GM12878 (cell line): ENCODE data around the gene COG2. TPM values are rescaled to one million over a fixed set of nuclear protein-coding genes. Genes with fewer than 3 reads are reported as not detected.

Experiments
- ATAC-seq: fragments of 200-7000 bp; cut with Tn5 transposase; 3 replicates; pipeline ENCODE4 v1.9.1; 2020; ENCODE audit warnings: mild to moderate bottlenecking, moderate library complexity
- BruUV-seq: library from RNA; stranded (reverse); fragments of 400-500 nt; replicated peaks from 2 replicates; lab custom pipeline; 2021; lab: Mats Ljungman, UMichigan
- CTCF ChIA-PET: fragments of 300-600 bp; sonication (Branson Sonifier 250); formaldehyde crosslinking; extraction: SDS; loops from one replicate; lab custom pipeline; 2021; ENCODE audit warnings: inconsistent platforms; lab: Yijun Ruan, JAX
- POLR2A ChIA-PET: fragments of 350-600 bp; formaldehyde crosslinking; extraction: SDS; loops from one replicate; lab custom pipeline; 2021; ENCODE audit warnings: inconsistent platforms; lab: Charles Lee
- RAD21 ChIA-PET: fragments of 300-600 bp; sonication (Branson Sonifier 250); formaldehyde crosslinking; loops from one replicate; lab custom pipeline; 2023; ENCODE audit warnings: antibody characterized with exemption; ENCODE audit not compliant: unreplicated experiment; lab: Charles Lee
- SMC1A ChIA-PET: fragments of 300-600 bp; sonication (Branson Sonifier 250); formaldehyde crosslinking; loops from one replicate; lab custom pipeline; 2023; ENCODE audit not compliant: unreplicated experiment, uncharacterized antibody; lab: Charles Lee
- DNase-seq: peaks from one replicate; pipeline ENCODE4 v3.0.0-alpha.2; 2011; ENCODE audit warnings: low read depth, low spot score
- FAIRE-seq: peaks from 3 replicates; lab custom pipeline; 2011; peaks lifted over from hg19 to GRCh38; lab: Jason Lieb, UNC
- H2AFZ ChIP-seq: 2 replicates; pipeline ENCODE4 v1.6.0; 2011; ENCODE audit warnings: low read depth, low read length, control low read depth; ENCODE audit not compliant: control insufficient read depth
- H3K27ac ChIP-seq: 2 replicates; pipeline ENCODE4 v1.5.1; 2011; ENCODE audit warnings: control low read depth; ENCODE audit not compliant: control insufficient read depth, insufficient read depth
- H3K27me3 ChIP-seq, 2 experiments: replicated peaks in 1 of 2; 2 replicates each; pipeline versions ENCODE4 v1.6.0 to v1.6.1; 2011; ENCODE audit warnings: low read length in 1 of 2; ENCODE audit not compliant: control insufficient read depth in 2 of 2, insufficient read depth in 2 of 2
- H3K36me3 ChIP-seq, 2 experiments: 2 replicates each; pipeline ENCODE4 v1.5.1; 2011; ENCODE audit warnings: low read length in 1 of 2; ENCODE audit not compliant: control insufficient read depth in 2 of 2, insufficient read depth in 2 of 2
- H3K4me1 ChIP-seq: 2 replicates; pipeline ENCODE4 v1.6.1; 2011; ENCODE audit warnings: mild to moderate bottlenecking, low read length, moderate library complexity, mixed read lengths; ENCODE audit not compliant: control insufficient read depth, insufficient read depth
- H3K4me2 ChIP-seq: 2 replicates; pipeline ENCODE4 v1.6.0; 2011; ENCODE audit warnings: control low read depth; ENCODE audit not compliant: control insufficient read depth, insufficient read depth
- H3K4me3 ChIP-seq: fragments of 200-600 bp; sonication (generic); 2 replicates; pipeline ENCODE4 v1.5.1; 2016
- H3K79me2 ChIP-seq: 2 replicates; pipeline ENCODE4 v1.6.0; 2011; ENCODE audit warnings: low read length; ENCODE audit not compliant: control insufficient read depth, insufficient read depth
- H3K9ac ChIP-seq: 2 replicates; pipeline ENCODE4 v1.8.0; 2011; ENCODE audit warnings: low read length, control low read depth, mixed read lengths; ENCODE audit not compliant: control insufficient read depth, insufficient read depth
- H3K9me3 ChIP-seq: replicated peaks from 3 replicates; pipeline ENCODE4 v1.5.1; 2011; ENCODE audit warnings: mild to moderate bottlenecking, low read length; ENCODE audit not compliant: control insufficient read depth, insufficient read depth
- H4K20me1 ChIP-seq: 2 replicates; pipeline ENCODE4 v1.6.0; 2011; ENCODE audit not compliant: control insufficient read depth, insufficient read depth
- CBX5 ChIP-seq: sonication (generic); IDR thresholded peaks from 2 replicates; pipeline ENCODE4 v1.6.1; 2016; ENCODE audit warnings: low read depth, moderate library complexity, mild to moderate bottlenecking, inconsistent platforms
- JUND ChIP-seq: IDR thresholded peaks from 2 replicates; pipeline ENCODE4 v1.6.1; 2012; ENCODE audit warnings: low read depth, mild to moderate bottlenecking, low read length, improper control_type of control experiment, moderate library complexity
- PKNOX1 ChIP-seq: fragments of 450-650 bp; IDR thresholded peaks from 2 replicates; pipeline ENCODE4 v1.6.1; 2016; ENCODE audit warnings: mild to moderate bottlenecking
- WGBS: methylation state at CpG from one replicate; pipeline ENCODE4 v1.1.6; 2016; ENCODE audit warnings: low lambda C conversion rate; ENCODE audit not compliant: insufficient replicate concordance, insufficient coverage; ENCODE audit errors: missing lambda C conversion rate; 5-methylcytosine and 5-hydroxymethylcytosine counted together
- in situ Hi-C: fragments of 300-500 bp; cut with MboI; formaldehyde crosslinking; loops from 9 replicates; pipeline ENCODE4 v1.14.3; 2018; ENCODE audit warnings: mixed read lengths
- intact Hi-C: fragments of 100-400 bp; cut with micrococcal nuclease; formaldehyde crosslinking; loops from one replicate; pipeline ENCODE4 v1.14.2; 2022; ENCODE audit not compliant: unreplicated experiment
- polyA plus RNA-seq, 11 experiments: library from polyadenylated mRNA; depleted of rRNA in 4 of 11; unstranded in 6 of 11; stranded (reverse) in 5 of 11; fragments of >200 nt; fragmentation: Nextera tagmentation in 4 of 11; fragmentation: Illumina TruSeq in 1 of 11; extraction: Ambion mirVana in 4 of 11; extraction: Trizol in 1 of 11; gene quantifications; 1 replicate in 1 of 11; 2 replicates in 10 of 11; pipeline versions ENCODE4 v1.2.1 to v1.2.3, GENCODE V29; 2011 to 2016; ENCODE audit warnings: inconsistent platforms in 2 of 11, missing spikeins in 2 of 11, low read depth in 1 of 11
- total RNA-seq, 4 experiments: library from RNA; depleted of rRNA in 3 of 4; stranded (reverse); fragments of >200 nt in 3 of 4; fragmentation: Illumina TruSeq in 1 of 4; extraction: Trizol in 1 of 4; gene quantifications; 2 replicates each; pipeline versions ENCODE4 v1.2.1 to v1.2.3, GENCODE V29; 2013 to 2021
- TF ChIP-seq, protein P1 (sequence below): IDR thresholded peaks from 2 replicates; pipeline ENCODE4 v1.6.1; 2011; ENCODE audit warnings: mild to moderate bottlenecking, low read depth, low read length, moderate library complexity; ENCODE audit not compliant: insufficient replicate concordance

COG2 gene
- total and polyA plus RNA-seq, 10 of the 15 experiments (the other 5 are each of a cell fraction or from before 2014, with no cell fraction given): 15.0 to 31.5 (median 28.3) TPM

DNA sequence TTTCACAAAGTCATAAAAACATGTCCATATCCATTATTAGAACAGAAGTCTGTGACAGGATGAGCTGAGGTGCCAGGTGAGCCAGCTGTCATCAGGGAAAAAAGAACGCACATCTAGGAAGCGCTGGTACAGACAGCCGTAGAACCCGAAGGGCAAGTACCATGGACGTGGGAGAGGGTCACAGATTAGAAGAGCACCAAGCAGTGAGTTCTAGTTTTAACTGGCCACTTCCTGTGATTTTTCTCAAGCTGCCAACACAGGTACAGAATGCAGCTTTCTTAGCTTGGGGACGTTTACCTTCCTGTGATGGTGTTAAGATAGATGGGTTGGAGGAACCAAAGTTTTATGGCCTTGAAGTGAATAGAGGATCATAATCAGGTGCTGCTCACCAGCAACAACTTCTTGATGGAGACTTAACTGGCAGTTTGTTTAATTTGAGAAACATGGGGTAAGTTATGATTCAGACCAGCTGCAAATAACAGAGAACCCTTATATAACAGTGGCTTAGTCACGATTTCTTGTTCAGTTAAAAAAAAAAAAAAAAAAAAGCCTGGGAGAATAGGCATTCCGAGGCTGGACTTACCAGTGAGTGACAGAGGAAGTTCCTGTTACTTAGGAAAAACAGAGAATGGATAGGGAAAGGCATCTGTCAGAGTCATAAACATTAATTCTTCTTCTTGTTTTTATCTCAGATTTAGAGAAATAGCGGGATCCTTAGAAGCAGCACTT lies 40.8 kb downstream of the COG2 start:
- CTCF ChIA-PET: interaction anchor here (1.2 kb wide), 1 partner anchor 40 kb away, joined by 3 read pairs; no protein-coding TSS in a partner anchor
- WGBS: 72% methylated on average over 8 of the region's 9 CpGs
- Histone ChIP-seq H3K79me2 (no peaks in the 10 kb centered on the region), H3K27ac (no peak overlapping the region), H3K36me3 (peaks cover 9 to 20% of the 10 kb centered on the region in 2 experiments), H3K4me3 (no peak overlapping the region), H3K9me3 (no peaks in the 10 kb centered on the region), H3K4me2 (no peak overlapping the region), H3K27me3 (no peaks in the 10 kb centered on the region), H3K4me1 (no peaks in the 10 kb centered on the region), H3K9ac (no peak overlapping the region), H4K20me1 (no peaks in the 10 kb centered on the region), H2AFZ (no peak overlapping the region)
- FAIRE-seq (no peak), ATAC-seq (no peak), DNase-seq (no peak)
- no TSS peak for BruUV-seq
- TF ChIP-seq, protein P1, sequence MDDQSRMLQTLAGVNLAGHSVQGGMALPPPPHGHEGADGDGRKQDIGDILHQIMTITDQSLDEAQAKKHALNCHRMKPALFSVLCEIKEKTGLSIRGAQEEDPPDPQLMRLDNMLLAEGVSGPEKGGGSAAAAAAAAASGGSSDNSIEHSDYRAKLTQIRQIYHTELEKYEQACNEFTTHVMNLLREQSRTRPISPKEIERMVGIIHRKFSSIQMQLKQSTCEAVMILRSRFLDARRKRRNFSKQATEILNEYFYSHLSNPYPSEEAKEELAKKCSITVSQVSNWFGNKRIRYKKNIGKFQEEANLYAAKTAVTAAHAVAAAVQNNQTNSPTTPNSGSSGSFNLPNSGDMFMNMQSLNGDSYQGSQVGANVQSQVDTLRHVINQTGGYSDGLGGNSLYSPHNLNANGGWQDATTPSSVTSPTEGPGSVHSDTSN: no peak
- no peak for TF ChIP-seq PKNOX1
- TF ChIP-seq CBX5: no peak
- TF ChIP-seq JUND: no peak
- intact Hi-C loops: no loop called here
- in situ Hi-C loops: no loop called here
- POLR2A ChIA-PET: no interaction called here
- RAD21 ChIA-PET: no interaction called here
- SMC1A ChIA-PET: no interaction called here
